GM10266 (cell line): ENCODE results near the gene CWC22.
"Not testable (repeated sequence)": the region's sequence is repeated elsewhere in the genome, so short reads cannot be mapped to it uniquely, and the experiment has no call there.

ENCODE experiments used
- DNase-seq: peaks from one replicate; pipeline ENCODE4 v3.0.0; 2012; ENCODE audit errors: extremely low spot score
- TF ChIP-seq, protein P1 (sequence below): IDR thresholded peaks from 2 replicates; pipeline ENCODE4 v1.5.1; 2012; ENCODE audit warnings: mild to moderate bottlenecking, low read depth; ENCODE audit not compliant: control insufficient read depth, insufficient read depth; ENCODE audit errors: missing control alignments

CWC22 gene

DNA sequence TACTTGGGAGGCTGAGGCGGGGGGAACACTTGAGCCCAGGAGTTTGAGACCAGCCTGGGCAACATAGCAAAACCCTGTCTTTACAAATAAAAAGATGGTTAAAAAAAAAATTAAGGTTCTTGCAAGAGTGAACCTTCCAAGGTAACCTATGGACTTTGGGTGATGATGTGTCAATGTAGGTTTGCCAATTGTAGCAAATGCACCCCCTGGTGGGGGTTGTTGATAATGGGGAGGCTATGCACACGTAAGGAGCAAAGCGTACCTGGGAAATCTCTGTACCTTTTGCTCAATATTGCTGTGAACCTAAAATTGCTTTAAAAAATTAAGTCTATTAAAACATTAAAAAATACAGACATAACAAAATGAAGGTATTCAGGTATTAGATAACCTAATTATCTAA, 70.4 kb downstream of the CWC22 start:
- DNase-seq: no peak

DNA sequence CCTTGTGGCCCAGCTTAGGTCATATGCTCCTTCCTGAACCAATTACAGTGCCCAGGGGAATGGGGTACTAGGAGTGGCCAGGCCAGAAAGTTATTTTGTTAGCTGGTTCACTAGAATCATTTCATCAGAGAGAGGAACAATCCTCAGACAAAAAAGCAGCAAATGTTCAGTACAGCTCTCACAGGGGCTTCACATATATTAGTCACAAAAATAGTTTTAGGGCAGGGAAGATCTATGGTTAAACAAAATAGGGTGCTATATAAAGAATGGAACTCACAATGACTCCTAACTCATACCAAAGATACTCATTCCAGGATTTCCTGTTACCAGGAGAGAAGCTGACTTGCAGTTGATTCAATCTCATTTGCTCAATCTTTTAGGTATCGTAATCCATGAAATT, 71.0 kb downstream of the CWC22 start:
- TF ChIP-seq, protein P1, sequence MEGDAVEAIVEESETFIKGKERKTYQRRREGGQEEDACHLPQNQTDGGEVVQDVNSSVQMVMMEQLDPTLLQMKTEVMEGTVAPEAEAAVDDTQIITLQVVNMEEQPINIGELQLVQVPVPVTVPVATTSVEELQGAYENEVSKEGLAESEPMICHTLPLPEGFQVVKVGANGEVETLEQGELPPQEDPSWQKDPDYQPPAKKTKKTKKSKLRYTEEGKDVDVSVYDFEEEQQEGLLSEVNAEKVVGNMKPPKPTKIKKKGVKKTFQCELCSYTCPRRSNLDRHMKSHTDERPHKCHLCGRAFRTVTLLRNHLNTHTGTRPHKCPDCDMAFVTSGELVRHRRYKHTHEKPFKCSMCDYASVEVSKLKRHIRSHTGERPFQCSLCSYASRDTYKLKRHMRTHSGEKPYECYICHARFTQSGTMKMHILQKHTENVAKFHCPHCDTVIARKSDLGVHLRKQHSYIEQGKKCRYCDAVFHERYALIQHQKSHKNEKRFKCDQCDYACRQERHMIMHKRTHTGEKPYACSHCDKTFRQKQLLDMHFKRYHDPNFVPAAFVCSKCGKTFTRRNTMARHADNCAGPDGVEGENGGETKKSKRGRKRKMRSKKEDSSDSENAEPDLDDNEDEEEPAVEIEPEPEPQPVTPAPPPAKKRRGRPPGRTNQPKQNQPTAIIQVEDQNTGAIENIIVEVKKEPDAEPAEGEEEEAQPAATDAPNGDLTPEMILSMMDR: no peak
- DNase-seq: no peak

More for the DNA sequence above, 70.4 kb downstream of the CWC22 start:
- TF ChIP-seq, protein P1: peak; percentile 25

DNA sequence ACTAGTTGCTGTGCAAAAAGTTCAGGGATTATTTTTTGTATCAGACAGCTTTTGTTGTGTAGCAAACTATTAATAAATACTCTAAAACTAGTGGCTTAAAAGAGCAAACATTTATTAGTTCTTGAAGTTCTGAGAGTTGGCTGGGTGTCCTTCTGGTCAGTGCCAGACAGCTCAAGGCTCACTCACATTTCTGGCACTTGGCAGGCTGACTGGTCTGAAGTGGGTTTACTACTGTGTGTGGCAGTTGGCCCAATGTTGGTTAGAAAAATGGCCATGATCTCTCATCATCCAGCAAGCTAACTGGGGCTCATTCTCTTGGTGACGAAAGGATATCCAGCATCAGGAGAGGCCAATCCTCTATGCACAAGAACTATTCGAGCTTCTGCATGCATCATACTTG, 74.3 kb downstream of the CWC22 start:
- TF ChIP-seq, protein P1: no peak
- DNase-seq: no peak

DNA sequence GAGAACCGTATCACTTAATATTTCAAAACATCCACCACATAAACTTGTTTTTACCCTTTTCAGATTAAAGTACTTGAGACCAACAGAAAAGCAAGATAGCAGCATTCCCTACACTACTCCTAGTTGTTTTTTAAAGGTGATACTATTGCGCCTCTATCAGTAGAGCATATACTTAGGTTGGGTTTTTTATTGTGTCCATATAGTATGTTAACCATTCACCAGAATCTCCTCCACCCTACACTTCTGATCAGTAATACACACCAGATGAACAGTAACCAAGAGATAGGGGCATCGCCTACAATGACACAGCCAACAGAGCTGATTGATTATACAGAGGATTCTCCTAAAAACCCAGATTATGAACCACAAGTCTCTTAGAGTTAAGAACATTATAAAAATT, 75.6 kb downstream of the CWC22 start:
- no peak for DNase-seq
- TF ChIP-seq, protein P1: no peak

DNA sequence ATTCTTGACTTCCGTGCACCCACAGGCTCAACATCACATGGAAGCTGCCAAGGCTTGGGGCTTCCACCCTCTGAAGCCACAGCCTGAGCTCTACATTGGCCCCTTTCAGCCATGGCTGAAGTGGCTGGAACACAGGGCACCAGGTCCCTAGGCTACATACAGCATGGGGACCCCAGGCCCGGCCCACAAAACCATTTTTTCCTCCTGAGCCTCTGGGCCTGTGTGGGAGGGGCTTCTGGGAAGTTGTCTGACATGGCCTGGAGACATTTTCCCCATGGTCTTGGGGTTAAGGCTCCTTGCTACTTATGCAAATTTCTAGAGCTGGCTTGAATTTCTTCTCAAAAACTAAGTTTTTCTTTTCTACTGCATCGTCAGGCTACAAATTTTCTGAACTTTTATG, 77.1 kb downstream of the CWC22 start:
- not testable (repeated sequence) for DNase-seq

DNA sequence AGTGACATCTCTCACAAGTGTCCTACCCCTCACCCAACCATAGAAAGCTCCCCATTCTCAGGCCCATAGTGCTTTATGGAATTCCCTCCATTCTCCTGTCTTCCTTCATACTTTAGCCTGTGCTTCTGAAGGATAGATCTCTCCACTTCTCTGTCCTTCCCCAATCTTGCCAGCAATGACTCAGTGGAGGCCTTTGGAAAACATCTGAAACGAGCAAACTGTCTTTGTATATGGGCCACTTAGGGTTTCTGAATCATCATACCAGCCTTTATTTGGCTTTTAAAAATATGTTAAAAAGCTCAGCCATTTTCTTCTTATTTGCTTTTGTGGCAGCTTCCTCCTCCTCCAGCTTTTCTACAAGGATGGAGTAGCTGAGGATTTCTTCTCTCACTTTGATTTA, 80.1 kb downstream of the CWC22 start:
- DNase-seq: no peak
- TF ChIP-seq, protein P1: no peak

DNA sequence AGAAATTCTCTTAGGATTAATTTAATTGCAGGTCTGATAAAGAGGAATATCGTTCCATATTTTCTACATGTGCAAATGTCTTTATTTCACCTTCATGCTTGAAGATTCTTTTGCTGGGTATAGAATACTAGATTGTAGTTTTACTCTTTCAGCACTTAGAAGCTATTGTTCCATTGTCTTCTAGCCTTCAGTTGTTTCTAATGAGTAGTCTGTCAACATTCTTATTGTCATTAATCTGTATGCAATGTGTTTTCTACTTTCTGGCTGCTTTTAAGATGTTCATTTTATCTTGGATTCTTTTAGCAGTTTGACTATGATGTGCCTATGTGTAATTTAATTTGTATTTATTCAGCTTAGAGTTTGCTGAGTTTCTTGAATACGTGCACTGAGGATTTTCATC, 81.4 kb downstream of the CWC22 start:
- no peak for DNase-seq
- TF ChIP-seq, protein P1: no peak

DNA sequence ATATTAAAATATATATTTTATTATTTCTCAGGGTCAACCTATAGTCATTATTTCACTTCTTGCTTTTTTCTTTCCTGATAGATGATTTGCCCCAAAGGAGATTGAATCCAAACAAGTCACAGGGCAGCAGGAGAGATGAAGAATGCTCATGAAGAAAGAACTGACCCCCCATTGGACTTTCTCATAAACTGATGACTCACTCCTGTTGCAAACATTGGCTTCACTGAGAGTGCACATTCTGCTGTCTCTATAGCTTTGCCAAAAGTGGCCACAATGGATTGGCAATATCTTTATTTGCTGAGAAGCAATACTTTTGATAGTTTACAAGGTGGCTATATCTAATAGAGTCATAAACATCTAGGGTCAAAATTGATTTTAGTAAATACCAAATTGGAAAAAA, 89.8 kb downstream of the CWC22 start:
- TF ChIP-seq, protein P1: no peak
- no peak for DNase-seq
